Measurements from ENCODE around the gene QSOX1.
"Not testable (repeated sequence)": the region's sequence is repeated elsewhere in the genome, so short reads cannot be mapped to it uniquely, and the experiment has no call there.

The QSOX1 gene, protein sequence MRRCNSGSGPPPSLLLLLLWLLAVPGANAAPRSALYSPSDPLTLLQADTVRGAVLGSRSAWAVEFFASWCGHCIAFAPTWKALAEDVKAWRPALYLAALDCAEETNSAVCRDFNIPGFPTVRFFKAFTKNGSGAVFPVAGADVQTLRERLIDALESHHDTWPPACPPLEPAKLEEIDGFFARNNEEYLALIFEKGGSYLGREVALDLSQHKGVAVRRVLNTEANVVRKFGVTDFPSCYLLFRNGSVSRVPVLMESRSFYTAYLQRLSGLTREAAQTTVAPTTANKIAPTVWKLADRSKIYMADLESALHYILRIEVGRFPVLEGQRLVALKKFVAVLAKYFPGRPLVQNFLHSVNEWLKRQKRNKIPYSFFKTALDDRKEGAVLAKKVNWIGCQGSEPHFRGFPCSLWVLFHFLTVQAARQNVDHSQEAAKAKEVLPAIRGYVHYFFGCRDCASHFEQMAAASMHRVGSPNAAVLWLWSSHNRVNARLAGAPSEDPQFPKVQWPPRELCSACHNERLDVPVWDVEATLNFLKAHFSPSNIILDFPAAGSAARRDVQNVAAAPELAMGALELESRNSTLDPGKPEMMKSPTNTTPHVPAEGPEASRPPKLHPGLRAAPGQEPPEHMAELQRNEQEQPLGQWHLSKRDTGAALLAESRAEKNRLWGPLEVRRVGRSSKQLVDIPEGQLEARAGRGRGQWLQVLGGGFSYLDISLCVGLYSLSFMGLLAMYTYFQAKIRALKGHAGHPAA

DNA sequence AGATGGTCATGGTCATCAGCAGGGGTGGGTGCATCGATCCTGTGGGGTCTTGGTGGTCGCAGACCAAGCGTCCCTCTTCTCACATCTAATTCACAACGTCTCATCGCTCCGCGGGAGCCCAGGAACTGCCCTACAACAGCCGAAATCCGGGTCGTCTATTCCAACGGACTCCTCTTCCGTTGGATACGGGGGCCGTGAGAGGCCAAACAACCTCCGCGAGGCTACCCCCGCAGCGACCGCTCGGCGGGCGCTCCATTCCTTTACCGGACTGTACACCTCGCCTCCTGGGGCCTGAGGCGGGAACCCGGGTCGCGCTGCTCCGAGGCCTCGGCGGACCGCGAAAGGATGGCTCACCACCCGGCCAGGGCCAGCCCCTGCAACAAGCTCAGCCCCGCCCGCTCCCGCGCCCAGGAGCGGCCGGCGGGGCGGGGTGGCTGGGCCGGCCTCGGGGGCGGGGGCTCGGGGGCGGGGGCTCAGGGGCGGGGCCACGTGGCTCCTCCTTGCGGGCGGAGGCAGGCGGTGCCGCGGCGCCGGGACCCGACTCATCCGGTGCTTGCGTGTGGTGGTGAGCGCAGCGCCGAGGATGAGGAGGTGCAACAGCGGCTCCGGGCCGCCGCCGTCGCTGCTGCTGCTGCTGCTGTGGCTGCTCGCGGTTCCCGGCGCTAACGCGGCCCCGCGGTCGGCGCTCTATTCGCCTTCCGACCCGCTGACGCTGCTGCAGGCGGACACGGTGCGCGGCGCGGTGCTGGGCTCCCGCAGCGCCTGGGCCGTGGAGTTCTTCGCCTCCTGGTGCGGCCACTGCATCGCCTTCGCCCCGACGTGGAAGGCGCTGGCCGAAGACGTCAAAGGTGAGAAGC is at the start of gene QSOX1:
Gene QSOX1, plus strand, starts transcription at position 545 of the 857 bp plus-strand sequence. Its CDS starts 39 bp downstream, at position 584.
- DNase-seq, result peak; percentile 92

DNA sequence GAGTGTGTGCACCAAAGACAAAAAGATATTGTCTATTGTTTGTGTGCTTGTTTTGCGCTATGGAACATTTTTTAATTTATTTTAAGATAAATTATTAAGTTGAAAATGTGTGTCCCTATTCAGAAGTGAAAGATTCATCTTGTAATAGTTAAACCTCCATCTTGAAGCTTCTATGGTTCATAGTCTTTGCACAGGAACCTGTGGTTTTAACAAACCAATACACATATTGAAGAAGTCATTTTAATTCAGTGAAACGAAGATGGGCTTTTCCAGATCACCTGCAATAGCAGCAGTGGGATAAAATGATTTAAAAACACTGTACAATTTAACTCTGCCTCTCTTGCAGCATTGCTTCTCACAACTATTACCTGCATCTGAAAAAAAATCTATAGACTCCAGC is 42.6 kb upstream of the QSOX1 start:
- DNase-seq, result no peak

DNA sequence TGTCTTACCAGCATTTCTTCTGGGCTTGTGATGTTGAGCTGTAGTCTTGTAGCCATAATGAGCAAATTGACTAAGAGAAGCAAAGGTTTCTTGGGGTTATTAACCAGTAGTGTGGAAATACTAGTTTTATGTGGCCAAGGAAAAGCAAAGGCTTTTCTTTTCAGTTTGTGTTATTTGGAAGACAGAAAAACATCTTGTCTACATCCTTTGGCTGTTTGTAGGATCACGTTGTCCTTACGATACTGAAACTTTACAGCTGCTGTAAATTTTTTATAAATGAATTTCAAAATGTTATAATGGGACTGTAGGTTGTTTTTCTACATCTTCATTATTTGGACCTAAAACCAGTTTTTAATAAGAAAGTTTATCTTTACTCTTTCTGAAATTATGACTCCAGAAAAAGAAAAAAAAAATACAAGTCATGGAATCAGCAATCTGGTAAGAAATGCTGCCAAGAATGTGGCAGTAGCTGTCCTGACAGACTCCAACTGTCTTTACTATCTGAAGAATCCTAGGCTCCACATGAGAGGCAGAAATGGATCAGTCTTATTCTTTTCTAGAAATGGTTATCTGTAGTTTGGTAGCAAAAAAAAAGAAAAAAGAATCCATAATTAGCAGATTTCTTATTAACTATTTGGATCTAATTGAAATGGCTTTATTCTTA is 41.6 kb upstream of the QSOX1 start:
- DNase-seq, result no peak

DNA sequence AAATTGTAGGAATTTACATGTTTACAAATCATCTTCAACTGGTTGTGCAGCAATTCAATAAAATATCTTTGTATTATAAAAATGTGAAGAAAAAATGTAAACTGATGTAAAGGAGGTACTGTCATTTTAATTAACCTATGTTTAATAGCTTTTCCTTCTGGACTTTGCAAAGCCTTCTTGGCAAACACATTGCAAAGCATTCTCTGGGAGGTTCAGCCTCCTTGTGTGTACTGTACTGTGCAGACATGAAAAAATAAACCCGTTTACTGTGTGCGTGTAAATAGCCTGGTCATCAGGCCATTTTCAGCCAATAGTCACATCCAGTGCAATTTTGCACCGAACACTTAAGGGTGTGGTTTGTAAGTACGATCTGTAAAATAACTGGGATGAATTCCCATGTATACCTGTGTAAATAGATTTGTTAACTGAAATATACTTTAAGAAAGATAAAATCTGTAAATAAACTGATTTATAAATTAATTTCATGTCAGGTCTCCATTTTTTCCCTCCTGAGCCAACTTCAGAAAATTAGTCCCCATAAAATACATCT is 40.2 kb upstream of the QSOX1 start:
- DNase-seq, result no peak

DNA sequence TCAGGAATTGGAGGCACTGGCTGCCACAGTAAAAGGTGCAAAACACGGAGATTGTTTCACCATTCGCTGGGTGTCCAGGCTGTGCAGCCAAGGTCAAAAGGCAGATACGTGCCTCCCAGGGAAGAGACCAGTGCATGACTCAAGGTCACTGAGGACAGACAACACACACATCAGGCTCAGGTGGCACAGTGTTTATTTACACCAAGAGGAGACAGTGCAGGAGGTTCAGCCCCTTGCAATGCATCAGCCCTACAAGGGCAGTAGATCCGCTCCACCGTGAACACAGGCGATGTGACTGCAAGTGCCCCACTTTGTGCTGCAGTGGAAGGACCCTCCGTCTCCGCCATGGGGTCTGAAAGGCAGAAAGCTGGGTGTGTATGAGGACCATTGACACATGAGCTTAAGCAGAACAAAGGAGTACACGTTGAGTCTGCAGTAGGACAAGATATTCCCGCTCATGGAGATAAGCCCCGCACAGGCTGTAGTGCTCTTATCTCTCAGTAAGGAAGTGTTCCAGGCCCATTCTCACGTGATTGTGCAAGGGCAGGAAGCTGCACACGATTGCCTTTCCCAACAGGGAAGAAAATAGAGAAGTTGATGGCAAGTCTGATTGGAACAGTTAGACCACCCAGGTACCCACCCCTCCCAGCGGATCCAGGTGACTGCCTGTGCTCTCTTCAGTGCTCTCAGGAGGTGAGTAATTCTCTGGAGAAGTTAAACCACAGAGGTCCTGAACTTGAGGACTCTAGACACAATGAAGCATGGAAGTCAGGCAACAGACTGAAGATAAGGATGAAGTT is 37.5 kb upstream of the QSOX1 start:
- DNase-seq, result no peak

DNA sequence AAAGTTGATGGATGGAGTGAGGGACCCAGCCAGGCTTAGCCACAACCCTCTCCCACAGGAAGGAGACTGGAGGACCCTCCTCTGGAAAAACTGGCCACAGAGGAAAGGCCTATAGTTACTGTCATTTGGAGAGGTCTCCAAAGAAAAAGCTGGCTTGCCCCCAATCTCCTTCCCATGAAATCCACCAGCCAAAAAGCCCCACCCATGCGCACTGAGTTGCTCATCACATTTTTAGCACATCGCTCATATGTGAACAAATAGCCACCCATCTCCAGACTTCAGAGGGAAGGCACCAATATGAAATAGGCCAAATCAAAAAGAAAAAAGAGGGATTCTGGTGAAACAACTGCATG is 36.9 kb upstream of the QSOX1 start:
- DNase-seq, result no peak

DNA sequence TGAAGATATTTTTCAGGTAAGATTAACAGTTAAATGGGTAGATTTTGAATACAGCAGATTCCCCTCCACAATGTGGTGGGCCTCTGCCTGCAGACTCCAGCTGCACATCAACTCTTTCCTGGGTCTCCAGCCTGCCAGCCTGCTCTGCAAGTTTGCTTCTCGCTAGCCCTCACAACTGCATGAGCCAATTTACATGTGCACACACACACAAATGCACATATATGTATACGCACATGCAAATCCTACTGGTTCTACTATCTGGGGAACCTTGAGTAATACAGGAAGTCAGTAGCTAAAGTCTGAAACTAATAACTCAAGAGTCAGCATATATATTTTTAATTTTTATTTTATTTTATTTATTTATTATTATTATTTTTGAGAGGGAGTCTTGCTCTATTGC is 34.8 kb upstream of the QSOX1 start:
- DNase-seq, result no peak

DNA sequence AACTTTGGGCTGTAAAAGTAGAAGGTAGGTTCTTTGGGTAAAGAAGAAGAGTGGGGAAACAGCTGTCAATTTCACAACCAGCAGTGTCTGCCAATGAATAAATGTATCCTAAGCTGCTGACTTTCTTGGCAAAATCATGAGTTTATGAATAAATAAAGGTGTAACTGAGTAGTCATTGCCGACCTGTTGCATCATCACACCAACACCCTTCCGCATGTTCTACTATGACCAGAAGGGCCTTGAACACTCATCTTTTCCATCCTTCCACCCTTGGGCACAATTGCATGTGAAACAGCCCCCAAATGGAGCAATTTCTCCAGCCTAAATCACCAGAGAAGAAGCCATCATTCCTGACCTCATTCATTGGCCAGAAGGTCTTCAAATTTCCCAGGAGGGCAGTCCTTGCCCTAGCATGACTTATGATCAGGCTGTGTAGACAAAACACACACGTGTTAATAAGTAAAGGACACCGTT is 31.2 kb upstream of the QSOX1 start:
- no peak for DNase-seq

DNA sequence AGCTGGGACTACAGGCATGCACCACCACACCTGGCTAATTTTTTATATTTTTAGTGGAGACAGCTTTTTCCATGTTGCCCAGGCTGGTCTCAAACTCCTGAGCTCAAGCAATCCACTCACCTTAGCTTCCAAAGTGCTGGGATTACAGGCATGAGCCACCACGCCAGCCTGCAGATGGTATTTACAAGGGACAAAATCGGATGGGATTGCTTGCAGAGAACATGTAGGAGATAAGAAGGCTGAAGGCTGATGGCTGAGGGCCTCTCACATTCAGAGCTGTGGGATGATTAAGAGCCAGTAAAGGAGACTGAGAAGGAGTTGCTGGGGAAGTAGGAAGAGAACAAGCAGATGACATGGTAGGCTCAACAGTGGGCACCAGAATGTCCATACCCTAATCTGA is 24.0 kb upstream of the QSOX1 start:
- DNase-seq, result no peak

DNA sequence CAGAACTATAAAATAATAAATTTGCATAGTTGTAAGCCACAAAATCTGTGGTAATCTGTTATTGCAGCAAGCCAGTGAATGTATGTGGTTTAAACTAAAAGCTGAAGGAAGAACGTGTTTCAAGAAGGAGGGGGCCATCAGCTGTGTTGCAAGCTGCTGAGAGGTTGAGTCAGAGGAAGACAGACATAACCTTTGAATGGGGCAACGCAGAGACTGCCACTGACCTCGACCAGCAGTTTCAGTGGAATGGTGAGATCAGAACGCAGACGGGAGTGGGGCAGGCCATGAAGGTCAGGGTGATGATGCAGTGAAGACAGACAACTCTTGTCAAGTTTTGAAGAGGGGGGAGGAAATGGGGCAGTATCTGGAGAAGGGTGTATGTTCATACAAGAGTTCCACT is 23.2 kb upstream of the QSOX1 start:
- DNase-seq, result no peak

DNA sequence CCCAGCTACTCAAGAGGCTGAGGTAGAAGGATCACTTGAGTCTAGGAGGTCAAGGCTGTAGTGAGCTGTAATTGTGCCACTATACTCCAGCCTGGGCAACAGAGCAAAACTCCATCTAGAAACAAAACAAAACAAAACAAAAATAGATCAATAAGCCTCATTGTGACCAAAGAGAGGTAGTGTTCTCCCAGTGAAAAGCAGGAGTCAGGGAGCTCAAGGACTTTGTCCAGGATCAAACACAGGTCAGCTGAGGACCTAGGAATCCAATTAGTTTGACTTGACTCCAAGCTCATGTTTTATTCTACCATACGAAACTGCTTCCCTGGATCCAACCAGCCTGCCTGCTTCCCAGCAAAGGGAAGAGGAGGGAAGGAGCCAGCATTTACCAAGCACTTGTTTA is 21.5 kb upstream of the QSOX1 start:
- DNase-seq, result no peak

DNA sequence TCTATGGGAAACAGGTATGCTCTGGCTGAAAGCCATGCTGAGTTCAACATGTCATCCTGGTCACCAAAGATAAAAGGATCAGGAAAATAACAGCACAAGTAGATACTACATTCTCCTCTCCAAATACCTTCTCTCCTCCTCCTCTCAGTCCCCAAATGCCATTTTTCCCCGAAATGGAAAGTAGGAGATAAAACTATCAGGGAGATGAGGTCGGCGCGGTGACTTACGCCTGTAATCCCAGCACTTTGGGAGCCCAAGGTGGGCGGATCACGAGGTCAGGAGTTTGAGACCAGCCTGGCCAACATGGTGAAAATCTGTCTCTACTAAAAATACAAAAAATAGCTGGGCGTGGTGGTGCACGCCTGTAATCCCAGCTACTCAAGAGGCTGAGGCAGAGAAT is 21.0 kb upstream of the QSOX1 start:
- DNase-seq, result not testable (repeated sequence)

DNA sequence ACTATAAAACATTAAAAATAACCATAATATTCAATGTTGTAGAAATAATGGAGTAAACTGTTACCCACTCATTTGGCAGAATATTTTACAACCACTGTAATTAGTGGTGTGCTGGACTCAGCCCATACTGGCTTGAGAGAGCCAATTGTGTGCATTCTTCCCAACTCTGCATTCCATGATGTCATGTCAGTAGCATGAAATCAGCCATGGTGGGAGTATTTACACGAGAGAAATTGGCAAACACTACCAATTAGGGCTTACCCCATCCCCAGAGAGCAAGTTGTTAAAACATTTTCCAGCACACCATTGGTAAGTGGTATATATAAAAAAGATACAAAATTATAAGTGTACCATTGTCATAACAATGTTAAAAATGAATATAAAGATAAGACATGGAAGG is 19.1 kb upstream of the QSOX1 start:
- no peak for DNase-seq

DNA sequence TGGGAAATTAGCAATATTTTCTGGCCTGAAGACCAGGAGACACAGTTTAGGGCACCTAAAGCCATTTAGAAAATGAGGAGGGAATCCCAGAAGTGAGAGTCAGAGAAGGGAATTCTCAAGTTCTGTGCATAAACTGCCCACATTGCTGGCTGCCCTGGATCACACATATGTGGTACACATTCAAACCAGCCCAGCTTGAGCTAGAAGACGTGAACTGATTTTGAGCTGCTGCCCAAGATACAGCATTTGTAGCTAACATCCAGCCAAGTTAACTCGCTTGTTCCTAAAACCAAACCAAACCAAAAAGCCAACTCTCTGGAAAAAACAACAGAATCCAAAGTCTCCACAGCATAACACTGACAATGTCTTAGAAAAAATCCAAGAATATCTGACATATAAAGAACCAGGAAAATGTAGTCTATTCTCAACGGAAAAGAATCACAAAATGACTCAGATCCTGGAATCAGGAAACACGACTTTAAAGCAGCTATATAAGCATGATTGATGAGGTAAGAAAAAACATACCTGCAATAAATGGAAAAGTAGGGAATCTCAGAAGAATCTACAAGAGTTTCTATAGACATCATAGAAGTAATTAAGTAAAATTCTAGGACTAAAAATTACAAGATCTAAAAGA is 18.2 kb upstream of the QSOX1 start:
- DNase-seq, result no peak

DNA sequence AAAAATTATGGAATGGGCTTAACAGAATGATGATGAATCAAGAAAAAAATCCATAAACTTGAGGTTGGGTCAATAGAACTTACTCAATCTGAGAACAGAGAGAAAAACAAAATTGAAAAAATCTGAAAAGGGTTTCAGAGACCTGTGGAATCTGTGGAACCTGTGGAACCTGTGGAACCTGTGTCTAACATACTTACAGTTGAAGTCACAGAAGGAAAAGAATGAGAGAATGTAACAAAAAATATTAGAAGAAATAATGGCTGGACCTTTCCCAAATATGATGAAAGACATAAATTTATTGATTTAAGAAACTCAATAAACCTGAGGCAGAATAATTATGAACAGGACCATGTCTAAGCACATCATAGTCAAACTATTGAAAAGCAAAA is 17.7 kb upstream of the QSOX1 start:
- DNase-seq, result no peak

DNA sequence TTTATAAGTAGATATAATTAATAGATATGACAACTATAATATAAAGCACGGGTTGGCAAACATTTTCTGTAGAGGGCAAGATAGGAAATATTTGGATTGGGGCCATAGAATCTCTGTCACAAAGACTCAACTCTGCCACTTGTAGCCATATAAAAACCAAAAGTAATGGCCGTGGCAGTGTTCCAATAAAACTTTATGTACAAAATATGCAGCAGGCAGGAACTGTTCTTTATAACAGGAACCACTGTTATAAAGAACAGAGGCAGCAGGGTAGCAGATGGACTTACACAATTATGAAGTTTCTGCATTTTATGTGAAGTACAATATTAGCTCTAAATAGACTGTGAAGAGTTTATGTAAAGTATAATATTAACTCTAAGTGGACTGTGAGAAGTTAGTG is 16.9 kb upstream of the QSOX1 start:
- DNase-seq, result no peak

DNA sequence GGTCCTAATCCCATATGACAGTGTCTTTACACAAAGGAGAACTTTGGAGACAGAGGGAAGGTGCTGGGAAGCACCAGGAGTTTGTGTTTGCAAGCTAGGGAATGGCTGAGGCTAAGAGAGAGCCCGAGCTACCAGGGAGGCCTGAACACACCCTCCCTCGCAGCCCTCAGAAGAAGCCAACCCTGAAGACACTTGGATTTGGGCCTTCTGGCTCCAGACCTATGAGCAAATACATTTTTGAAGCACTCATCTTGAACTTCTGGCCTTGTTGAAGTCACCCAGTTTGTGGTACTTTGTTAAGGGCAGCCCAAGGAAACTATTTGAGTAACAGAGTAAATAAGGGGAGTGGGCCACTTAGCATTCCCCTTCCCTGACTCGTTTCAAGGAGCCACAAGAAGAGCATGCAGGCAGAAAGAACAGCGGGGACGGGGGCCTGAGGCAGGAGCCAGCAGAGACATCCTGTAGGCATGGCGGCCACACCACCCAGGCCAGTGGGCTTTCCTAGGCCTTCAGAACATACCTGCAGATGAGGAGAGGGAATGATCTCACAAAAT is 13.2 kb upstream of the QSOX1 start:
- no peak for DNase-seq

DNA sequence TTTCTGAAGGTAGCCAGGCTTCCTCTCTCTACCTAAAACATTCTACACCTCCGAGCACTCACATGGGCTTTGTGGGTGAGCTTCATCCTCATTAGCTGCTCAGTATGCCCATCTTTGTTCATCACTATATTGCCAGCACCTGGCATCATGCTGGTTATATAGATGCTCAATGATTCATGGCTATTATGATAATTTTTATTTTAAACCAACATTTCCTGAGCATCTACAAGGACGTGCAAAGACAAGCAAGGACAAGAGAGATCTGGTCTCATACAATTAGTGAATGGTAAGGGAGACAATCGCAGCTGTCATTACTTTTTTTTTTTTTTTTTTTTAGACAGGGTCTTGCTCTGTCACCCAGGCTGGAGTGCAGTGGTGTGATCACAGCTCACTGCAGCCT is 11.3 kb upstream of the QSOX1 start:
- DNase-seq, result no peak

DNA sequence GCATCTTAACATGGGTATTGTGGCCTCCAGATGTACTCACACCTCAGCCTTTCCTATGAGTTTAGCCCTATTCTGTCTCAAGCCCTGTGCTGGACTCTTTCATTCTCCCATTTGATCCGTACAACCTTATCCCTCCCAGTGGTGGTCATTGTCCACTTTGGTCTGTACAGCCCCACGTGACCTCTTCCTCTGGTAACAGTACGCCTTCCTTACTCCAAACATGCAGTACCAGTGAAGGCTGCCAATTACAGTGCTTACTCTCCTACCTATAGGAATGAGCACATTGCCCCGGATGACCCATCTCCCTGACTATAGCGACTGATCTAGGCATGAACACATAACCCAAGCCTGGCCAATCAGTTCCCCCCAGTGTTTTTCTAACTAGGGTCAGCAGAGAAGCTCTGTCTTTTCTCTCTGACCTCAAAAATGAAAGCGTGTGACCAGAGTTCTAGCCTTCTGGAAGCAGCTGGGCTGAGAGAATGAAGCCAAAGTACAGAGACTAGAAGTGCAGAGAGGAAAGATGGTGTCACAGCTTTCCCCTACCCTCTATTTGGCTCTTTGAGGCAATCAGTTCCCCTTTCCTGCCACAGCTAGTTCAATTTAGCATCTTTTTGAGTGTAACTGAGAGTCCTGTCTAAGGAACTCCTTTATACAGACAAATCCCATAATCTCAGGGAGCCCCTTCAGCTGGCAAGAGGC is 9.9 kb upstream of the QSOX1 start:
- no peak for DNase-seq

DNA sequence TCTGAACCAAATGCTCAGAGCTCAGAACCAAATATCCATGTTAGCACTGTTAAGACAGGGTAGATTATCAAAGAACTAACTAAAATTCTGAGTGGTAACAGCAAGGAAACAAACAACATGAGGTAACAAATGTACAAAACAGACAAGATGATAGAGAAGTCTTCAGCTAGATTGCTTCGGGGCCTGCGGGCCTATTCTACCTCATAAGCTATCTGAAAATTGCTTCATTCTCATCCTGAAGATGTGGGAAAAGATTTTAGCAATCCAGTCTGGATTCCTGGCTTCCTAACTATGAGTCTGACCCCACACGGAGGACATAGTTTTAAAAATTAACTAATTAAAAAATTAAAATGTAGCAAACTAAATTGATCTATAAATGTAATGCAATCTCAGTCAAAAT is 9.2 kb upstream of the QSOX1 start:
- DNase-seq, result no peak

Measured in activated CD4-positive, alpha-beta T cell treated with anti-CD3 and anti-CD28 coated beads, Interleukin-2, amount 50 U/mL, for 16 hours (primary cell).